HG03175 (cell line): ENCODE measurements around the gene ZNF35.
"Not testable (repeated sequence)": the region's sequence is repeated elsewhere in the genome, so short reads cannot be mapped to it uniquely, and the experiment has no call there.

Experiments
- ATAC-seq: cut with Tn5 transposase; IDR thresholded peaks from one replicate; pipeline ENCODE4 v1.9.1; 2021; ENCODE audit warnings: mild to moderate bottlenecking, moderate library complexity; ENCODE audit not compliant: unreplicated experiment

ZNF35 gene

DNA sequence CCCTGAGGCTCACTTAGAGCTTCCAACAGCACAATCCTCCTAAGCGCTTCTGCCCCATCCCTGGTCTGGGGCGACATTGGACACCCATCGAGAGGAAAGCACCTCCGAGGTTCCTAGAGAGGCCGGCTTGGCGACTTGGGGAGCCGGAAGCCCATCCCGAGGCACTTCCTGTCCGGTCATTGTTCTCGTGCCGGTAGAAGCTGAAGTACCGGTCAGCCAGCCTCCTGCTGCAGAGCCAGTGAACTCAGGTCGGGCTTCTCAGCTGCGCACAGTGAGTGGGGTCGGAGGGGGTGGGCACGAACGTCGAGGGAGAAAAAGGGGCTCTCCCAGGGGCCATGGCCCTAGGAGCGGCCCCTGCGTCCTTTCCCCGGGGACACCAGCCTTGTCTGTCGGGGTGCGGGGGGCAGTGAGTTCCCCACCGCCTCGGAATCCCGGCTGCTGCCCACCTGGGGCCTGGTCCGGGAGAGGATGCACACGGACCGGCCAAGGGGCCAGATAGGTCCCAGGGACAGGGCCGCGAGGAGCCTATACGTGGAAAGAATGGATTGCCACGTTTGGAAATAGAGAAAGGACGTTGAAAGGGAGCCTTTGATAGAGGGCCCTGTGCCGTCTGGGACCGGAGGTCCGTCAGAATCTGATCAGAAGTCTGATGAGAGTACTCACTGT lies at the start of gene ZNF35:
ZNF35 (plus strand) TSS at position 169 of the 666 bp plus-strand sequence. CDS start 2,336 bp downstream, outside the sequence.
- peak; percentile 95 for ATAC-seq

DNA sequence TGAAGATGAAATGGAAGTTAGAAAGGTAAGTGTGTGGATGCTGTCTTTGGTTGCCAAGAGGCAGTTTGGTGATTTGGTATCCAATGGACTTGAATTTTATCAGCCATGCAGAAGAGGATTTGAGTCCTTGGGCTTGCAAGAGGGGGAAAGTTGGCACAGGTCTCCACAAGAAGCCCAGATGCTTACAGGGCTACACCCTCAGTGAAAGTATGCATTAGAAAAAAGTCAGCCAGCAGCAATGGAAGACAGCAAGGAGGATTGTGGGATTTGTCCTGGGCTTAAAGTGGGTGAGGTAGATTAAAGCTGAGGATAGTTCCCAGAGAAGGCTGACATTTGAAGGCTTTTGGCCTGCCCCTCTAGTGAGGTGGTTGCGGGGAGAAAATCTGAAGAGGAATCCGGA lies 46.8 kb upstream of the ZNF35 start:
- ATAC-seq, result no peak

DNA sequence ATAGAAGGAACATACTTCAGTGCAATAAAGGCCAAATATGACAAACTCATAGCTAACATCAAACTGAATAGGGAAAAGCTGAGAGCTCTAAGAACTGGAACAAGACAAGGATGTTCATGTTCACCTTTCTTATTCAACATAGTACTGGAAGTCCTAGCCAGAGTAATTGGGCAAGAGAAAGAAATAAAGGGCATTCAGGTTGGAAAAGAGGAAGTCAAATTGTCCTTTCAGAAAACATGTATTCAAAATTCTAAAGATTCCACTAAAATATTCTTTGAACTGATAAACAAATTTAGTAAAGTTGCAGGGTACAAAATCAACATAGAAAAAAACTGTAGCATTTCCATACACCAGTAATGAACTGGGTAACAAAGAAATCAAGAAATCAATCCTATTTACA lies 35.9 kb upstream of the ZNF35 start:
- ATAC-seq, result no peak

DNA sequence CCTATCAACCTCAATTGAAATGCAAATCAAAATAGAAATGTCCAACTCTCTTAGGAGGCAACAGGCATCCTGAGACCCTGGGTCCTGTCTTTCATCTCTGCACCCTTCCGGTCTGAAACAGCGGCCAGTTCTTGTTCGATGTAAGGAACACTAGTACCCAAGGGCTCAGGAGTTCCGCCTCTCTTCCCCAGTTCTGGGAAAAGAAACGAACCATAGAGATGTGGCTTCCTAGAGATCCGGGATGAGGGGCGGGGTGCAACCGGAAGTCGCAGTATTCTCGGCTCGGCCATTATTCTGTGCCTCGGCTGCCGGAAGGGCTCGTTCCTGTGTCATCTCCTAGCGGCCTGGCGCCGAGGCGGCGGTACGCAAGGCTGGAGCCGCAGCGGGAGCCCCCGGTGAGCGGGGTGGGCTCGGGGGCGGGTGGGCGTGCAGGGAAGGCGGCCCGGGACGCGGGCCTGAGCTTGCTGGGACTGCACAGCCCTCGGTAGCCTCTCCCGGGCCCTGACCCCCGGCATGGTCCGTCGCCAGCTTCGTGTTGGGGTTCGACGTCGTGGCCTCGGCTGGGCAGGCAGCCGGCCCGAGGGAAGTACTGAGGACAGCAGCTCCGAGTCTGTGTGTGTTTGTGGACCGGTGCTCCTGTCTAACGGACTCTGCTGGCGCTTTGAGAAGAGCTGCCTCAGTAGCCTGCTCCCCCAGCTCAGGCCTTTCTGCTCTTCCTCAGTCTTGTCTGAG lies 23.6 kb upstream of the ZNF35 start, which contains the start of gene ZNF197:
ZNF197 (plus strand) TSS at position 288 of the 732 bp plus-strand sequence. CDS start 4,119 bp downstream, outside the sequence.
- ATAC-seq, result peak; percentile 94

DNA sequence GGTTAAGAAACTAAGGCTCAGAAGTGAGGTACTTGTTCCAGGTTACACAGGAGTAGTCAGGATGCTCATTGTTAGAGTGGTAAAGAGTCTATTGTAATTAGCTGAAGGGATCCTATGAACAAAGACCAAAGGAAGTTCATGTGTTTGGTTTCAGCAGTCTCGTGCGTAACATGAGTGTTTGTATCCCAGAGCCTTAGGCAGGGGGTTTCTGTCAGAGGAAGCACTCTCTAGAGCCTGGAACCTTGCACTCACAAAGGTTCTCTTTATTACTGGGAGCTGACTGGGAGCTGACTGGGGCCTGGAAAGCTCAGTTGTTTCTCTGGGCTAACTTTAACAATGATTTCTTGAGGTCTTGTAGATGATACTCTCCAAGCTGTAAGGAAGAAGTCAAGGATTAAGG lies 19.8 kb upstream of the ZNF35 start:
- no peak for ATAC-seq

DNA sequence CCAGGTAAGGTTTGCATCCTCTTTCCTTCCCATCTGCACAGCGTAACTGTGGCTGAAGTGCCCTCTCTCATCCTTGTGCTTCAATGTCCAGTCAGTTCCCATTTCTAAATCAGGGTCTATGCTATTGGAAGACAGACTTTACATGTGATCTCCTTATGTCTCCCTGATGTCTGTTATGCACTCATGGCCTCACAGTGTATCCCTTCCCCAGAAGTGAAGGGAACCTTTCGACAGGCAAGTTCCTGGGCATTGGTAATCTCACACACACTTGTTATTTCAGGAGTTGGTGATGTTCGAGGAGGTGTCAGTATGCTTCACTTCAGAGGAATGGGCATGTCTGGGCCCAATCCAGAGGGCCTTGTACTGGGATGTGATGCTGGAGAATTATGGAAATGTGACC lies 16.3 kb upstream of the ZNF35 start:
- no peak for ATAC-seq

DNA sequence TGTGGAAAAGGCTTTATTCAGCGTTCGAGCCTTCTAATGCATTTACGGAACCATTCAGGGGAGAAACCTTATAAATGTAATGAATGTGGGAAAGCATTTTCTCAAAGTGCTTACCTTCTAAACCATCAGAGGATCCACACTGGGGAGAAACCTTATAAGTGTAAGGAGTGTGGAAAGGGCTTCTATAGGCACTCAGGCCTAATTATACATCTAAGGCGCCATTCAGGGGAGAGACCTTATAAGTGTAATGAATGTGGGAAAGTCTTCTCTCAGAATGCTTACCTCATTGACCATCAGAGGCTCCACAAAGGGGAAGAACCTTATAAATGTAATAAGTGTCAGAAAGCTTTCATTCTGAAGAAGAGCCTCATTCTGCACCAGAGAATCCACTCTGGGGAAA lies 6.2 kb upstream of the ZNF35 start:
- ATAC-seq, result no peak

DNA sequence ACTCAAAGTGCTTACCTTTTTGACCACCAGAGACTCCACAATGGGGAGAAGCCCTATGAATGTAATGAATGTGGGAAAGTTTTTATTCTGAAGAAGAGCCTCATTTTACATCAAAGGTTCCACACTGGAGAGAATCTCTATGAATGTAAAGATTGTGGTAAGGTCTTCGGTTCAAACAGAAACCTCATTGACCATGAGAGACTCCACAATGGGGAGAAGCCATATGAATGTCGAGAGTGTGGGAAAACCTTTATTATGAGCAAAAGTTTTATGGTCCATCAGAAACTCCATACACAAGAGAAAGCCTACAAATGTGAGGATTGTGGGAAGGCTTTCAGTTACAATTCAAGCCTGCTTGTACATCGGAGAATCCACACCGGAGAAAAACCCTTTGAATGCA lies 5.5 kb upstream of the ZNF35 start:
- ATAC-seq, result no peak

DNA sequence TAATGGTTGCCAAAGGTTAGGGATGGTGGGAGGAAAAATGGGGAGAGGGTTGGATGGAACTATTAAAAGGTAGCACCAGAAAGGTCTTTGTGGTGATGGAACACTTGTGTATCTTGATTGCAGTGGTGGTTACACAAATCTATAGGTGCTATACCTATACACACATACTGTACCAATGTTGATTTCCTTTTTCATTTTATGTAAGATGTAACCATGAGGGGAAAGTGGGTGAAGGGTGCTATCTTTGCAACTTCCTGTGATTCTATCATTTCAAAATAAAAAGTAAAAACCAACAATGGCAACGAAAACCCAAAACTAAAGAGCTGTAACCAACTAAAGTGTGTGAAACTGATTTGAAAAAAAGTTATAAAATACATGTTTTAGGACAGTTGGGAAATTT lies 761 bp upstream of the ZNF35 start:
- no peak for ATAC-seq

DNA sequence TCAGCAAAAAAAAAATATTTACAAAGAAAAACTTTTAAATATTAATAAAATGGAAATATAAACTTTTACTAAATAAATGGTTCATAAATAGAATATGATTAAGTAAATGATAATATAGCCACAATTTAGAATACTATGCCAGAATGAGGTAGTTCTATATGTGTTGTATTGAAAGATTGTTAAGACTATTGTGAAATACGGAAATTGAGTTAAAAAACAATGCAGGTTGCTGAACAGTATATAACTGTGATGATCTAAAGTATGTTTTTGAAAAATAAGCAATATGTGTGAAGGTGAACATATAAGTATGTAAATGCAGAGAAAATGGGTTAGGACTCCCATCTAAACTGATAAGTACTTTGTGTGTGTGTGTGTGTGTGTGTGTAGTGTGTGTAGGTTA lies 1.2 kb downstream of the ZNF35 start:
- no peak for ATAC-seq

DNA sequence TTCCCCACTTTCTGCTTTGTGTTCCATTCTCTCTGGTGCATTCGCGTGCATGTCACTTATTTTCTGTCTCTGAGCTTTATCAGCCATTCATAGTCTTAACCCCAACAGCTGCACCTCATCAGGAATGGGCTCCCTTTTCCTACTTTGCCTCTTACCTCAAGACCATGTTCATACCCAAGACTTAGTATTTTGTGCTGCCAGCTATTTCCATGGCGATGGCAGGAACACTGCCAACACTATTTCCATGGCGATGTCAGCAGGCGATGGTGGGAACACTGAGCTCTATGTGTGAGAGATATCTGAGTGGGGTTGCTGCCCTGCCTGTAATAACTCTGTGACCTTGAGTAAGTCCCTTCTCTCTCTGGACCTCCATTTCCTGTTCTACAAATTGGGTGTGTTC lies 5.5 kb downstream of the ZNF35 start:
- no peak for ATAC-seq

DNA sequence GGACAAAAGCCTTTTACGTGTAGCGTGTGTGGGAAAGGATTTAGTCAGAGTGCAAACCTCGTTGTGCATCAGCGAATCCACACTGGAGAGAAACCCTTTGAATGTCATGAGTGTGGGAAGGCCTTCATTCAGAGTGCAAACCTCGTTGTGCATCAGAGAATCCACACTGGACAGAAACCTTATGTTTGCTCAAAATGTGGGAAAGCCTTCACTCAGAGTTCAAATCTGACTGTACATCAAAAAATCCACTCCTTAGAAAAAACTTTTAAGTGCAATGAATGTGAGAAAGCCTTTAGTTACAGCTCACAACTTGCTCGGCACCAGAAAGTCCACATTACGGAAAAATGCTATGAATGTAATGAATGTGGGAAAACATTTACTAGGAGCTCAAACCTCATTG lies 10.5 kb downstream of the ZNF35 start:
- no peak for ATAC-seq

DNA sequence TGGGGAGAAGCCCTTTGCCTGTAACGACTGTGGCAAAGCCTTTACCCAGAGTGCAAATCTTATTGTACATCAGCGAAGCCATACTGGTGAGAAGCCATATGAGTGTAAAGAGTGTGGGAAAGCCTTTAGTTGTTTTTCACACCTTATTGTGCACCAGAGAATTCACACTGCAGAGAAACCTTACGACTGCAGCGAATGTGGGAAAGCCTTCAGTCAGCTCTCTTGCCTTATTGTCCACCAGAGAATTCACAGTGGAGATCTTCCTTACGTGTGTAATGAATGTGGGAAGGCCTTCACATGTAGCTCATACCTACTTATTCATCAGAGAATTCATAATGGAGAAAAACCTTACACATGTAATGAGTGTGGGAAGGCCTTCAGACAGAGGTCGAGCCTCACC lies 10.9 kb downstream of the ZNF35 start:
- ATAC-seq, result no peak

DNA sequence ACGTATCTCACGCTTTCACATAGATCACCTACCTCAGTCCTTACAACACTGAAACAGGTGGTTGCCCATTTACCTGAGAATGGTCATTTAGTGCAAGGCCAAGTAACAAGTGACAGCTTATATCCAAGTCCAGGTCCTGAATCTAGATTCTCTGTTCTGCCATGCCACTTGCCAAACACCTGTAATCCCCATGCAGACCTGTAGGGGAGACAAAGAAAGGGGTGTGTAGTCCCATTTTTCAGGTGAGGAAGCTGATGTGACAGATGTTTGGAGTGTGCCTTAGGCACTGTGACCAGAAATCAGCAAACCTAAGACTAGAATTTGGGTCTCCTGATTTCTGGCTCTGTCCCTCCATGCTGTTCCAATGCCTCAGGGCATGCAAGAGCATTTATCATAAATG lies 12.7 kb downstream of the ZNF35 start:
- ATAC-seq, result no peak

DNA sequence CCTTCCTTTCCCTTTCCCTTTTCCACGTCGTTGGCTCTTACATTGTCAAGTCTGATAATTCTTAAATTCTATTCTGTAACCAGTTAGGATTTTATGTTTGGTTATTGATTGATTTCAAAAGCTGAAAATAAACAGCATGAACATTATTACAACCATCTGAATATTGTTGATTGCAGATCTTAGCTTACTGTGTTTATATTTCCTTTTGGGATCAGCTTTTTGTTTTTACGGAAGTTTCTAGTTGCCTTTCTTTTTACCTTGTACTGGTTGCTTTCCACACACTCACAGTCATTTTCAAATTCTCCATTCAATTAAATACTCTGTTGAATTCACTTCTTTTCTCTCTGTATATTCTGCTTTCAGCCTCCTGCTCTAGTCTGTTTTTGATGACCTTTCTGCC lies 16.6 kb downstream of the ZNF35 start:
- no peak for ATAC-seq

DNA sequence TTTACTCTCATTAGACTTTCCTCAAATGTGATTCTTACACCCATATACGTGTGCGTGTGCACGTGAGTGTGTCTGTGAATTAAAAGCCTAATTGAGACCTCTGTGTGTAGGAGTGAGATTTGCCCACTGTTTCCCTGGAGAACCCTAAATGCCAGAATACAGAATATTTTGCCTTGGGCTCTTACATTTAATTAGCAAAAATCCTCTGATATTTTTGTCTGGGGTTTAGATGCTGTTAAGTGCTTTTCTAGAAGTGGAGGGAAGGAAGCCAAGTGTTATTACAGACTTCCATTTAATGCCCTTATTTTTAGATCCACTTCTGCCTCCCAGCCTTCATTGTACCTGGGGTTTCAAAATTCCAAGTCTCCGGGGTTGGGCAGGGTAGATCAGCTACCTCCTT lies 17.8 kb downstream of the ZNF35 start:
- no peak for ATAC-seq

DNA sequence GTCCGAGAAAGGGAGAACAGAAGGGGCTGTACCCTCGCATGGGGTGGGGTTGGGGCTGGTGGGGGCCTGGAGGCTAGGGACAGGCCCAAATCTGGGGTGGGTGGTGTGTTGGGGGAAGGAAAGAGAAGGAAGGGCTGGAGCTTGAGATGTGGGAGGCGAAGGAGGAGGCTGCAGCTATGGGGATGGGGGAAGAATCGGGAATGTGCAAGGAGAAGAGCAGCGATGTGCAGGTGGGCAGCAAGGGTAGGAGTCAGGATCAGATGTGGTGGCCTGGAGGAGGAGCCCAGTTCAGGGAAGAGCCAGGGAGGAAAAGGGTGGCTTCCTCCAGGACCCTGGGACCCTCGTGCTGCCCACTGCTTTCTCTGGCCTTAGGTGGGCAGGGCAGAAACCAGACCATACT lies 21.2 kb downstream of the ZNF35 start:
- no peak for ATAC-seq

DNA sequence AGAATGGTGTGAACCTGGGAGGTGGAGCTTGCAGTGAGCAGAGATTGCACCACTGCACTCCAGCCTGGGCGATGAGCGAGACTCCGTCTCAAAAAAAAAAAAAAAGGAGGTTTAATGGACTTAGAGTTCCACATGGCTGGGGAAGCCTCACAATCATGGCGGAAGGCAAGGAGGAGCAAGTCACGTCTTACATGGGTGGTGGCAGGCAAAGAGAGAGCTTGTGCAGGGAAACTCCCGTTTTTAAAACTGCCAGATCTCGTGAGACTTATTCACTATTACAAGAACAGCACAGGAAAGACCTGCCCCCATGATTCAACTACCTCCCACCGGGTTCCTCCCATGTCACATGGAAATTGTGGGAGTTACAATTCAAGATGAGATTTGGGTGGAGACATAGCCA lies 24.9 kb downstream of the ZNF35 start:
- not testable (repeated sequence) for ATAC-seq

DNA sequence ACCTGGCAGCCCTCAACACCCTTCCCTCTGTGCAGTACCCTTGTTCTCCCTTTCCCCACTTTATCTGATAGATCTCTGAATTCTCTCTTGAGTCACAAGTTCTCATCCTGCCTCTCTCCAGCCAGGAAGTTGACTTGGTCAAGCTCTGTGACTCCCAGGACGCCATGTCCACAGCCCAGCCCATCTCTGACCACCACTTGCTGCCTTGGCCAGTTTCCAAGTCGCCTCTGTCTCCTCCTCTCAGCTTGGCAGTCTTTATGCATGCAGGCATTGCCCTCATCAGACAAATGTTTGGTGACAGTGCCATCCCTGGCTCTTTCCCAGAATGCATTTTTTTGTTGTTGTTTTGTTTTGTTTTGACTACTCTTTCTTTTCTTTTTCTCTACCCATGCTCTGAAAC lies 25.7 kb downstream of the ZNF35 start:
- no peak for ATAC-seq

DNA sequence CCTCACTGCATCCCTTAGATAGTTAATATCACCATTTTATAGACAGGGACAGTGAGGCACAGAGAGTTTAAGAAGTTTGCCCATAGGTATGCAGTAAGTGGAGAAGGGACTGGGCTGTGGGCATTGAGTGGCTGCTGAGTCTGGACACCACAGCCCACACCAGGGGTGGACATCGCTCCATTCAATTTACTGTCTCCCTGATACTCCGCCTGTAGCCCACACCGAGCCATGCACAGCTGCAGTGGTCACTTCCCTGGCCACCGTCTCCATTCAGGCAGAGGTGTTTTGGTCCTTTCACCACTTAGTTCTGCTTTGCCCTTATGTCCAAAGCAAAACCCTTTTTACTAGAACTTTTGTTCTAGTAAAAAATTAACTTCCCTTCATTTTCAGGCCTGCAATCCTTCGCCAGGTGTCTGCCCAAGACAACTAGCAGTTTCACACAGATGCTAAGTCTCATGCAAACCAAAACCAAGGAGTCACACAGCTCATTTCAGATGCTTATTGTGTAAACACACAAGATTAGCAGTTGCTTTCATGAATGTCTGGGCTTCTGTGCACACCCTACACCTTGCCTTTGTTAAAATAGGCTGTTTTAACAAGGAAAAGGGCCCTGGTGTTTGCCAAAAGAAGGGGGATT lies 30.1 kb downstream of the ZNF35 start:
- ATAC-seq, result no peak

DNA sequence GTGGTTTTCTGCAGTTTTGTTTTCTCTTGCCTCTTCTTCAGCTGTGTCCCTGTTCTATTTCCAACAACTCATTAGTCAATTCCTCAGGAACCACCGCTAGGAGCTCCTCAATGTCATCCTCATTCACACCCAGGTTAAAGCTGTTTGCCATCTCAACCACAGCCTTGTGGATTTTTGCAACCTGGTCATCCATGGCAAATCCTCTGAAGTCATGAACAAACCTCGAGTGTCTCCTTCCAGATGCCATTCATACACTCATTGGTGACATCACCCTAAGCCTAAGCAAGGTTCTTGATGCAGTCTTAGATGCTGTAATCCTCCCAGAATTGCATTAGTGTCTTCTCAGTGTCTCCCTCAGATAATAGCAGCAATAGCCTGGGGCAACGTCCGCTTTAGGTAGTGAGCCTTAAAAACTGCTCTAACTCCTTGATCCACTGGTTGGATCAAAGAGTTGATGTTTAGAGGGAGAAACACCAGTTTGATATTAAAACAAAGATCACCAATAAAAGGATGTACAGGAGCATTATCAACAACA lies 32.5 kb downstream of the ZNF35 start:
- ATAC-seq, result no peak
